GM12891 (cell line): ENCODE results near the gene DYNC1LI1.
A peak's percentile ranks its signal among the peaks of the same experiment; 100 is the strongest.

Source experiments
- DNase-seq: peaks from one replicate; pipeline ENCODE4 v3.0.0; 2011; ENCODE audit warnings: low spot score; ENCODE audit not compliant: insufficient read length
- FAIRE-seq: peaks from 2 replicates; lab custom pipeline; 2011; peaks lifted over from hg19 to GRCh38; lab: Jason Lieb, UNC
- PAX5 ChIP-seq: IDR thresholded peaks from 2 replicates; pipeline ENCODE4 v1.6.1; 2011; ENCODE audit warnings: low read length, moderate library complexity, mild to moderate bottlenecking; ENCODE audit not compliant: insufficient read depth, severe bottlenecking
- POLR2A ChIP-seq: IDR thresholded peaks from 2 replicates; pipeline ENCODE4 v1.6.1; 2011; ENCODE audit warnings: low read depth, low read length, control low read depth
- POLR2AphosphoS5 ChIP-seq: IDR thresholded peaks from 2 replicates; pipeline ENCODE4 v1.6.1; 2011; ENCODE audit warnings: low read depth, low read length, control low read depth
- POU2F2 ChIP-seq: IDR thresholded peaks from 2 replicates; pipeline ENCODE4 v1.6.1; 2011; ENCODE audit warnings: low read depth, mild to moderate bottlenecking, control low read depth, low read length, moderate library complexity
- SPI1 ChIP-seq: IDR thresholded peaks from 2 replicates; pipeline ENCODE4 v1.6.1; 2011; ENCODE audit warnings: low read depth, low read length, control low read depth
- TAF1 ChIP-seq: IDR thresholded peaks from 2 replicates; pipeline ENCODE4 v1.6.1; 2011; ENCODE audit warnings: low read depth, low read length, control low read depth

Gene DYNC1LI1

GRCh38 chr3:32483772-32484171 lies 86.9 kb downstream of the DYNC1LI1 start:
- FAIRE-seq (no peak), DNase-seq (no peak)
- TF ChIP-seq PAX5 (no peak), POU2F2 (no peak), TAF1 (no peak), SPI1 (no peak), POLR2AphosphoS5 (no peak), POLR2A (no peak)

GRCh38 chr3:32482693-32483092 lies 88.0 kb downstream of the DYNC1LI1 start:
- FAIRE-seq, result no peak

GRCh38 chr3:32481791-32482631 lies 88.6 kb downstream of the DYNC1LI1 start:
- DNase-seq, result no peak
- TF ChIP-seq TAF1 (no peak), PAX5 (no peak), SPI1 (no peak), POU2F2 (no peak), POLR2AphosphoS5 (no peak), POLR2A (no peak)
- peak; percentile 16 for FAIRE-seq

More at GRCh38 chr3:32482693-32483092, 88.0 kb downstream of the DYNC1LI1 start:
- DNase-seq, result no peak
- TF ChIP-seq POLR2AphosphoS5, result no peak
- TF ChIP-seq PAX5, result no peak
- no peak for TF ChIP-seq SPI1
- no peak for TF ChIP-seq POU2F2
- no peak for TF ChIP-seq POLR2A
- TF ChIP-seq TAF1, result no peak

- TF ChIP-seq TAF1 (no peak), POU2F2 (no peak), POLR2AphosphoS5 (no peak), PAX5 (no peak), SPI1 (no peak), POLR2A (no peak)
- FAIRE-seq, result no peak
- no peak for DNase-seq
Observed at GRCh38 chr3:32480604-32481003, 90.1 kb downstream of the DYNC1LI1 start.
